Activated CD8-positive, alpha-beta T cell treated with anti-CD3 and anti-CD28 coated beads for 36 hours (primary cell): ENCODE results near the gene TUBB6. TPM values are rescaled to one million over a fixed set of nuclear protein-coding genes. Genes with fewer than 3 reads are reported as not detected.

Source experiments
- ATAC-seq: fragments of 200-7000 bp; cut with Tn5 transposase; one replicate; pipeline ENCODE4 v1.10.0; 2021; ENCODE audit warnings: mild to moderate bottlenecking, moderate library complexity
- CTCF ChIA-PET: fragments of 350-600 bp; sonication (Branson Sonifier 250); formaldehyde crosslinking; loops from one replicate; lab custom pipeline; 2021; ENCODE audit warnings: antibody characterized with exemption; lab: Charles Lee
- POLR2A ChIA-PET: fragments of 350-600 bp; sonication (Branson Sonifier 250); formaldehyde crosslinking; loops from one replicate; lab custom pipeline; 2021; ENCODE audit warnings: antibody characterized with exemption; lab: Charles Lee
- DNase-seq: peaks from one replicate; pipeline ENCODE4 v3.0.0-alpha.2; 2020
- H3K27ac Mint-ChIP-seq: one replicate; pipeline ENCODE4 v1.8.0; 2021; ENCODE audit warnings: mild to moderate bottlenecking, mixed read lengths
- H3K27me3 Mint-ChIP-seq: one replicate; pipeline ENCODE4 v1.8.0; 2021; ENCODE audit warnings: mixed read lengths
- H3K36me3 Mint-ChIP-seq: one replicate; pipeline ENCODE4 v1.8.0; 2021; ENCODE audit warnings: low read depth, mixed read lengths
- H3K4me1 Mint-ChIP-seq: one replicate; pipeline ENCODE4 v1.8.0; 2021; ENCODE audit warnings: low read depth, mixed read lengths
- H3K4me3 Mint-ChIP-seq: one replicate; pipeline ENCODE4 v1.8.0; 2021; ENCODE audit warnings: mild to moderate bottlenecking, moderate library complexity, mixed read lengths
- H3K9me3 Mint-ChIP-seq: one replicate; pipeline ENCODE4 v1.8.0; 2021; ENCODE audit warnings: mixed read lengths
- intact Hi-C: fragments of 100-400 bp; cut with micrococcal nuclease; formaldehyde crosslinking; loops from one replicate; pipeline ENCODE4 v1.10.0; 2022
- total RNA-seq, 2 experiments: library from RNA; stranded (reverse); gene quantifications; one replicate each; pipeline ENCODE4 v1.2.3, GENCODE V29; 2021
- TF ChIP-seq, protein P1 (sequence below): fragments of 200-600 bp; IDR thresholded peaks from one replicate; pipeline ENCODE4 v1.8.0; 2022; ENCODE audit warnings: antibody characterized with exemption, mild to moderate bottlenecking

TUBB6 gene
- total RNA-seq, 2 experiments from 2014 or later = 11.5 to 12.6 TPM

GRCh38 chr18:12334366-12334808, 26.3 kb downstream of the TUBB6 start:
- no peaks in the 10 kb centered on the region for H3K9me3 Mint-ChIP-seq
- TF ChIP-seq, protein P1, sequence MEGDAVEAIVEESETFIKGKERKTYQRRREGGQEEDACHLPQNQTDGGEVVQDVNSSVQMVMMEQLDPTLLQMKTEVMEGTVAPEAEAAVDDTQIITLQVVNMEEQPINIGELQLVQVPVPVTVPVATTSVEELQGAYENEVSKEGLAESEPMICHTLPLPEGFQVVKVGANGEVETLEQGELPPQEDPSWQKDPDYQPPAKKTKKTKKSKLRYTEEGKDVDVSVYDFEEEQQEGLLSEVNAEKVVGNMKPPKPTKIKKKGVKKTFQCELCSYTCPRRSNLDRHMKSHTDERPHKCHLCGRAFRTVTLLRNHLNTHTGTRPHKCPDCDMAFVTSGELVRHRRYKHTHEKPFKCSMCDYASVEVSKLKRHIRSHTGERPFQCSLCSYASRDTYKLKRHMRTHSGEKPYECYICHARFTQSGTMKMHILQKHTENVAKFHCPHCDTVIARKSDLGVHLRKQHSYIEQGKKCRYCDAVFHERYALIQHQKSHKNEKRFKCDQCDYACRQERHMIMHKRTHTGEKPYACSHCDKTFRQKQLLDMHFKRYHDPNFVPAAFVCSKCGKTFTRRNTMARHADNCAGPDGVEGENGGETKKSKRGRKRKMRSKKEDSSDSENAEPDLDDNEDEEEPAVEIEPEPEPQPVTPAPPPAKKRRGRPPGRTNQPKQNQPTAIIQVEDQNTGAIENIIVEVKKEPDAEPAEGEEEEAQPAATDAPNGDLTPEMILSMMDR = no peak
- H3K4me1 Mint-ChIP-seq = no peaks in the 10 kb centered on the region
- H3K36me3 Mint-ChIP-seq = peaks cover 39% of the 10 kb centered on the region
- no peak for ATAC-seq
- ChIA-PET POLR2A (interaction anchor here (1.2 to 1.6 kb wide), 2 partner anchors 24 to 41 kb away, joined by 3 to 7 read pairs; no protein-coding TSS in a partner anchor), CTCF (no interaction called here)
- no peaks in the 10 kb centered on the region for H3K27me3 Mint-ChIP-seq
- intact Hi-C loops = no loop called here
- DNase-seq = no peak
- no peak overlapping the region for H3K27ac Mint-ChIP-seq
- no peak overlapping the region for H3K4me3 Mint-ChIP-seq

DNA sequence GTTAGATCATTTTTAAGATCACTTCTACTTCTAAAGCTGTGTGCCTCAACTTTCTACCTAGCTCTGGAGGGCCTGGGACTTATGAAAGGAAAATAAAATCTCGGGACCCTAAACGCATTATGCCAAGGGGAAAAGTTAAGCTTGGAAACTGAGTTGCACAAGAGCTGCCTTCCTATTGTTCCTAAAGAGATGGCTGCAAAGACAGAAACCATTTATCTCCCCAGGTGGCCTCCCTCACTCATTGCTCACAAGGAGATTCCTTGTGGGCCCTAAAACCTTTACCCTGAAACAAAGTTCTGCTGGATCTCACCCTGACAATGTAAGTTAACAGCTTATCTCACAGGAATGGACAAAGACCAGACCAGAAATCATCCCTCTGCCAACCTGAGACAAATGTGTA, 26.8 kb downstream of the TUBB6 start:
- Mint-ChIP-seq H3K4me3 (no peak overlapping the region), H3K36me3 (peaks cover 35% of the 10 kb centered on the region), H3K27me3 (no peaks in the 10 kb centered on the region), H3K4me1 (no peaks in the 10 kb centered on the region), H3K27ac (no peak overlapping the region), H3K9me3 (no peaks in the 10 kb centered on the region)
- ChIA-PET CTCF (no interaction called here), POLR2A (interaction anchor here (1.2 to 1.6 kb wide), 2 partner anchors 23 to 41 kb away, joined by 3 to 7 read pairs; no protein-coding TSS in a partner anchor)
- intact Hi-C loops = no loop called here
- no peak for ATAC-seq
- no peak for DNase-seq
- TF ChIP-seq, protein P1 = no peak

- no peaks in the 10 kb centered on the region for H3K4me1 Mint-ChIP-seq
- no peak overlapping the region for H3K4me3 Mint-ChIP-seq
- CTCF ChIA-PET = interaction anchor here (1.1 to 1.4 kb wide), 2 partner anchors 8 to 64 kb away, joined by 4 to 6 read pairs; no protein-coding TSS in a partner anchor
- TF ChIP-seq, protein P1 = no peak
- H3K27ac Mint-ChIP-seq = no peak overlapping the region
- peaks cover 37% of the 10 kb centered on the region for H3K36me3 Mint-ChIP-seq
- POLR2A ChIA-PET = interaction anchor here (0.8 to 1.2 kb wide), 2 partner anchors 18 to 23 kb away, joined by 3 read pairs; no protein-coding TSS in a partner anchor
- no peak for DNase-seq
- no peaks in the 10 kb centered on the region for H3K27me3 Mint-ChIP-seq
- no peaks in the 10 kb centered on the region for H3K9me3 Mint-ChIP-seq
- intact Hi-C loops = no loop called here
- ATAC-seq = no peak
Measured at GRCh38 chr18:12335503-12335902, 27.5 kb downstream of the TUBB6 start.

- ATAC-seq (no peak), DNase-seq (no peak)
- H3K4me3 Mint-ChIP-seq = no peak overlapping the region
- no peaks in the 10 kb centered on the region for H3K9me3 Mint-ChIP-seq
- H3K36me3 Mint-ChIP-seq = peaks cover 37% of the 10 kb centered on the region
- no peaks in the 10 kb centered on the region for H3K27me3 Mint-ChIP-seq
- ChIA-PET POLR2A (interaction anchor here (0.8 kb wide), 1 partner anchor 18 kb away, joined by 3 read pairs; no protein-coding TSS in a partner anchor), CTCF (interaction anchor here (1.1 to 1.4 kb wide), 2 partner anchors 9 to 64 kb away, joined by 4 to 6 read pairs; no protein-coding TSS in a partner anchor)
- no peak overlapping the region for H3K27ac Mint-ChIP-seq
- intact Hi-C loops = no loop called here
- no peaks in the 10 kb centered on the region for H3K4me1 Mint-ChIP-seq
- TF ChIP-seq, protein P1 = no peak
Measured at GRCh38 chr18:12336171-12336613, 28.2 kb downstream of the TUBB6 start.

DNA sequence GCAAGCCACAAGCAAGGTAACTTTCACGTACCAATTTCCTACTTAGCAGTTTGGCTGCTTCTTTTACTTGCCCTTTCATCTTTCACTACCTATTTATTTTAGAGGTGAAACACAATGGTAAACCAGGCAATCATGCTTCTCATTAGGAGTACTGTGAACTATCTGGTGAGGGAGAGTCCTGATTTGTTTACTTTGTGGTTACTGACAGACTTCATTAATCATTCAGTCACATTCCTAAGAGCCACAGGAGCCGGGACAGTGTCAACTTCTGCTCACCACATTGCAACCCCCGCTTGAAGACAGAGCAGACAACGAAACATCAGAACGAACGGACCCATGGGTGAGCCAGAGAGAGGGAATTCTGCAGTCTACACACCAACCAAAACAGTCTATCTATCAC, 28.8 kb downstream of the TUBB6 start:
- Mint-ChIP-seq H3K4me1 (no peaks in the 10 kb centered on the region), H3K4me3 (no peak overlapping the region), H3K27me3 (no peaks in the 10 kb centered on the region), H3K36me3 (peaks cover 39% of the 10 kb centered on the region), H3K9me3 (no peaks in the 10 kb centered on the region), H3K27ac (no peak overlapping the region)
- intact Hi-C loops = no loop called here
- no peak for ATAC-seq
- POLR2A ChIA-PET = no interaction called here
- no peak for DNase-seq
- CTCF ChIA-PET = no interaction called here
- TF ChIP-seq, protein P1 = no peak
